GM12878 (cell line): ENCODE measurements around the gene SLC15A3. TPM values are rescaled to one million over a fixed set of nuclear protein-coding genes. Genes with fewer than 3 reads are reported as not detected.

ENCODE experiments used
- ATAC-seq: fragments of 200-7000 bp; cut with Tn5 transposase; 3 replicates; pipeline ENCODE4 v1.9.1; 2020; ENCODE audit warnings: mild to moderate bottlenecking, moderate library complexity
- BruUV-seq: library from RNA; stranded (reverse); fragments of 400-500 nt; replicated peaks from 2 replicates; lab custom pipeline; 2021; lab: Mats Ljungman, UMichigan
- CTCF ChIA-PET: fragments of 300-600 bp; sonication (Branson Sonifier 250); formaldehyde crosslinking; extraction: SDS; loops from one replicate; lab custom pipeline; 2021; ENCODE audit warnings: inconsistent platforms; lab: Yijun Ruan, JAX
- POLR2A ChIA-PET: fragments of 350-600 bp; formaldehyde crosslinking; extraction: SDS; loops from one replicate; lab custom pipeline; 2021; ENCODE audit warnings: inconsistent platforms; lab: Charles Lee
- RAD21 ChIA-PET: fragments of 300-600 bp; sonication (Branson Sonifier 250); formaldehyde crosslinking; loops from one replicate; lab custom pipeline; 2023; ENCODE audit warnings: antibody characterized with exemption; ENCODE audit not compliant: unreplicated experiment; lab: Charles Lee
- SMC1A ChIA-PET: fragments of 300-600 bp; sonication (Branson Sonifier 250); formaldehyde crosslinking; loops from one replicate; lab custom pipeline; 2023; ENCODE audit not compliant: unreplicated experiment, uncharacterized antibody; lab: Charles Lee
- DNase-seq: peaks from one replicate; pipeline ENCODE4 v3.0.0-alpha.2; 2011; ENCODE audit warnings: low read depth, low spot score
- FAIRE-seq: peaks from 3 replicates; lab custom pipeline; 2011; peaks lifted over from hg19 to GRCh38; lab: Jason Lieb, UNC
- H2AFZ ChIP-seq: 2 replicates; pipeline ENCODE4 v1.6.0; 2011; ENCODE audit warnings: low read depth, low read length, control low read depth; ENCODE audit not compliant: control insufficient read depth
- H3K27ac ChIP-seq: 2 replicates; pipeline ENCODE4 v1.5.1; 2011; ENCODE audit warnings: control low read depth; ENCODE audit not compliant: control insufficient read depth, insufficient read depth
- H3K27me3 ChIP-seq, 2 experiments: replicated peaks in 1 of 2; 2 replicates each; pipeline versions ENCODE4 v1.6.0 to v1.6.1; 2011; ENCODE audit warnings: low read length in 1 of 2; ENCODE audit not compliant: control insufficient read depth in 2 of 2, insufficient read depth in 2 of 2
- H3K36me3 ChIP-seq, 2 experiments: 2 replicates each; pipeline ENCODE4 v1.5.1; 2011; ENCODE audit warnings: low read length in 1 of 2; ENCODE audit not compliant: control insufficient read depth in 2 of 2, insufficient read depth in 2 of 2
- H3K4me1 ChIP-seq: 2 replicates; pipeline ENCODE4 v1.6.1; 2011; ENCODE audit warnings: mild to moderate bottlenecking, low read length, moderate library complexity, mixed read lengths; ENCODE audit not compliant: control insufficient read depth, insufficient read depth
- H3K4me2 ChIP-seq: 2 replicates; pipeline ENCODE4 v1.6.0; 2011; ENCODE audit warnings: control low read depth; ENCODE audit not compliant: control insufficient read depth, insufficient read depth
- H3K4me3 ChIP-seq: fragments of 200-600 bp; sonication (generic); 2 replicates; pipeline ENCODE4 v1.5.1; 2016
- H3K79me2 ChIP-seq: 2 replicates; pipeline ENCODE4 v1.6.0; 2011; ENCODE audit warnings: low read length; ENCODE audit not compliant: control insufficient read depth, insufficient read depth
- H3K9ac ChIP-seq: 2 replicates; pipeline ENCODE4 v1.8.0; 2011; ENCODE audit warnings: low read length, control low read depth, mixed read lengths; ENCODE audit not compliant: control insufficient read depth, insufficient read depth
- H3K9me3 ChIP-seq: replicated peaks from 3 replicates; pipeline ENCODE4 v1.5.1; 2011; ENCODE audit warnings: mild to moderate bottlenecking, low read length; ENCODE audit not compliant: control insufficient read depth, insufficient read depth
- H4K20me1 ChIP-seq: 2 replicates; pipeline ENCODE4 v1.6.0; 2011; ENCODE audit not compliant: control insufficient read depth, insufficient read depth
- CBX5 ChIP-seq: sonication (generic); IDR thresholded peaks from 2 replicates; pipeline ENCODE4 v1.6.1; 2016; ENCODE audit warnings: low read depth, moderate library complexity, mild to moderate bottlenecking, inconsistent platforms
- HSF1 ChIP-seq: fragments of 150-350 bp; IDR thresholded peaks from 2 replicates; pipeline ENCODE4 v1.6.1; 2014; ENCODE audit warnings: mild to moderate bottlenecking, low read depth, low read length
- MYB ChIP-seq: fragments of 150-350 bp; IDR thresholded peaks from 2 replicates; pipeline ENCODE4 v1.6.1; 2014; ENCODE audit warnings: mild to moderate bottlenecking, low read depth, low read length, borderline replicate concordance
- PRDM15 ChIP-seq: fragments of 450-650 bp; formaldehyde crosslinking; IDR thresholded peaks from 2 replicates; pipeline ENCODE4 v1.4.0; 2020; ENCODE audit warnings: mild to moderate bottlenecking, moderate library complexity
- SIX5 ChIP-seq: IDR thresholded peaks from 2 replicates; pipeline ENCODE4 v1.6.1; 2011; ENCODE audit warnings: mild to moderate bottlenecking, low read depth, low read length, moderate library complexity; ENCODE audit not compliant: severe bottlenecking
- SMAD5 ChIP-seq: IDR thresholded peaks from 2 replicates; pipeline ENCODE4 v1.6.1; 2016; ENCODE audit warnings: antibody characterized with exemption, low read depth
- STAT1 ChIP-seq: fragments of 450-650 bp; conservative IDR thresholded peaks from 2 replicates; pipeline ENCODE4 v1.6.1; 2014; ENCODE audit warnings: antibody characterized with exemption, mild to moderate bottlenecking
- TARDBP ChIP-seq: IDR thresholded peaks from 2 replicates; pipeline ENCODE4 v1.6.1; 2016; ENCODE audit warnings: borderline replicate concordance
- ZNF207 ChIP-seq: fragments of 450-650 bp; IDR thresholded peaks from 2 replicates; pipeline ENCODE4 v1.6.1; 2014; ENCODE audit warnings: antibody characterized with exemption, mild to moderate bottlenecking, borderline replicate concordance
- WGBS: methylation state at CpG from one replicate; pipeline ENCODE4 v1.1.6; 2016; ENCODE audit warnings: low lambda C conversion rate; ENCODE audit not compliant: insufficient replicate concordance, insufficient coverage; ENCODE audit errors: missing lambda C conversion rate; 5-methylcytosine and 5-hydroxymethylcytosine counted together
- in situ Hi-C: fragments of 300-500 bp; cut with MboI; formaldehyde crosslinking; loops from 9 replicates; pipeline ENCODE4 v1.14.3; 2018; ENCODE audit warnings: mixed read lengths
- intact Hi-C: fragments of 100-400 bp; cut with micrococcal nuclease; formaldehyde crosslinking; loops from one replicate; pipeline ENCODE4 v1.14.2; 2022; ENCODE audit not compliant: unreplicated experiment
- polyA plus RNA-seq, 11 experiments: library from polyadenylated mRNA; depleted of rRNA in 4 of 11; unstranded in 6 of 11; stranded (reverse) in 5 of 11; fragments of >200 nt; fragmentation: Nextera tagmentation in 4 of 11; fragmentation: Illumina TruSeq in 1 of 11; extraction: Ambion mirVana in 4 of 11; extraction: Trizol in 1 of 11; gene quantifications; 1 replicate in 1 of 11; 2 replicates in 10 of 11; pipeline versions ENCODE4 v1.2.1 to v1.2.3, GENCODE V29; 2011 to 2016; ENCODE audit warnings: inconsistent platforms in 2 of 11, missing spikeins in 2 of 11, low read depth in 1 of 11
- total RNA-seq, 4 experiments: library from RNA; depleted of rRNA in 3 of 4; stranded (reverse); fragments of >200 nt in 3 of 4; fragmentation: Illumina TruSeq in 1 of 4; extraction: Trizol in 1 of 4; gene quantifications; 2 replicates each; pipeline versions ENCODE4 v1.2.1 to v1.2.3, GENCODE V29; 2013 to 2021

The SLC15A3 gene
- total and polyA plus RNA-seq, 10 of the 15 experiments (the other 5 are each of a cell fraction or from before 2014, with no cell fraction given) = 17.7 to 102 (median 55.8) TPM

DNA sequence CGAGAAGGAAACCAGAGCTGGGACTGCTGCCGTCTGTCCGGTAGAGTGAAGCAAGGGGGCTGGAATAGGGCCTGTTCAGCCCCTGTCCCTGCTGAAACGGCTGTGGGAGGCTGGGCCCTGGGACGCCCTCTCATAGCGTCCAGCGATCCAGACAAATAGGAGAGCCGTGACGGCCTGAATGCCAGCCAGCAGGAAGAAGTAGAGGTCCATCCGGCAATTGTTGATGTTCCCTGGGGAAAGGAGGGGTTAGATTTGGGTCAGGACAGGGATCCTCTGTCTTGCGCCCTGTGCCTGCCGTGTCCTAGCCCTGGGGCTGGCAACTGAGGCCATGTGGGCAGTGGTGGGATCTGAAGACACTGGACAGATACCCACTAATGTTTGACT, 14.8 kb downstream of the SLC15A3 start:
- POLR2A ChIA-PET = no interaction called here
- H3K79me2 ChIP-seq = no peaks in the 10 kb centered on the region
- no peaks in the 10 kb centered on the region for H4K20me1 ChIP-seq
- ATAC-seq (no peak), FAIRE-seq (no peak), DNase-seq (no peak)
- CTCF ChIA-PET = no interaction called here
- H3K27ac ChIP-seq = no peak overlapping the region
- no peak overlapping the region for H3K9ac ChIP-seq
- no peaks in the 10 kb centered on the region for H3K9me3 ChIP-seq
- intact Hi-C loops = no loop called here
- H3K27me3 ChIP-seq = no peaks in the 10 kb centered on the region
- WGBS = 95% methylated on average over 12 of the region's 12 CpGs
- peaks cover 13% of the 10 kb centered on the region for H3K4me1 ChIP-seq
- TF ChIP-seq SIX5 (no peak), ZNF207 (no peak), MYB (no peak), HSF1 (no peak), STAT1 (no peak), PRDM15 (no peak), TARDBP (no peak), CBX5 (no peak), SMAD5 (no peak)
- TF ChIP-seq, all 136 proteins: peak for 0
- peaks cover 17 to 23% of the 10 kb centered on the region in 2 experiments for H3K36me3 ChIP-seq
- no peak overlapping the region for H3K4me3 ChIP-seq
- no peak overlapping the region for H2AFZ ChIP-seq
- H3K4me2 ChIP-seq = no peak overlapping the region
- RAD21 ChIA-PET = no interaction called here
- in situ Hi-C loops = no loop called here
- BruUV-seq = no TSS peak
- SMC1A ChIA-PET = no interaction called here
